H9 (cell line): Measurements from ENCODE around the gene CLEC16A. TPM values are rescaled to one million over a fixed set of nuclear protein-coding genes. Genes with fewer than 3 reads are reported as not detected.

ENCODE experiments used
- DNase-seq: peaks from one replicate; pipeline ENCODE4 v3.0.0-alpha.2; 2017
- H2AFZ ChIP-seq: one replicate; pipeline ENCODE4 v1.6.1; 2013; ENCODE audit warnings: mild to moderate bottlenecking, low read length, control low read depth, moderate library complexity
- H2AK5ac ChIP-seq: 2 replicates; pipeline ENCODE4 v1.6.1; 2013; ENCODE audit warnings: low read length, control low read depth, mixed read lengths; ENCODE audit not compliant: insufficient read length
- H2BK120ac ChIP-seq: one replicate; pipeline ENCODE4 v1.6.1; 2013; ENCODE audit warnings: low read depth, mild to moderate bottlenecking, low read length, control low read depth, inconsistent platforms; ENCODE audit not compliant: poor library complexity, severe bottlenecking
- H2BK12ac ChIP-seq: 2 replicates; pipeline ENCODE4 v1.6.1; 2013; ENCODE audit warnings: low read length, control low read depth, mixed read lengths, low read depth; ENCODE audit not compliant: insufficient read length
- H2BK15ac ChIP-seq: 2 replicates; pipeline ENCODE4 v1.6.1; 2013; ENCODE audit warnings: low read depth, low read length, control low read depth
- H2BK20ac ChIP-seq: one replicate; pipeline ENCODE4 v1.6.1; 2013; ENCODE audit warnings: low read depth, mild to moderate bottlenecking, low read length, control low read depth, inconsistent platforms; ENCODE audit not compliant: poor library complexity, severe bottlenecking
- H2BK5ac ChIP-seq: 2 replicates; pipeline ENCODE4 v1.6.1; 2013; ENCODE audit warnings: low read length, control low read depth, mixed read lengths; ENCODE audit not compliant: insufficient read length
- H3K14ac ChIP-seq: 2 replicates; pipeline ENCODE4 v1.6.1; 2013; ENCODE audit warnings: low read length, control low read depth; ENCODE audit not compliant: insufficient read depth
- H3K18ac ChIP-seq: 2 replicates; pipeline ENCODE4 v1.6.1; 2013; ENCODE audit warnings: low read depth, mild to moderate bottlenecking, mixed read lengths, low read length, control low read depth; ENCODE audit not compliant: insufficient read length
- H3K23ac ChIP-seq: 2 replicates; pipeline ENCODE4 v1.6.1; 2013; ENCODE audit warnings: low read length, control low read depth, mixed read lengths, low read depth; ENCODE audit not compliant: insufficient read length
- H3K23me2 ChIP-seq: 2 replicates; pipeline ENCODE4 v1.6.1; 2013; ENCODE audit warnings: low read depth, mild to moderate bottlenecking, mixed read lengths, low read length, control low read depth; ENCODE audit not compliant: insufficient read length, poor library complexity, severe bottlenecking
- H3K27ac ChIP-seq: 2 replicates; pipeline ENCODE4 v1.5.1; 2013; ENCODE audit warnings: low read length, control low read depth, mixed read lengths, low read depth; ENCODE audit not compliant: insufficient read length
- H3K27me3 ChIP-seq: 2 replicates; pipeline ENCODE4 v1.6.1; 2013; ENCODE audit warnings: low read length, control low read depth, inconsistent platforms; ENCODE audit not compliant: insufficient read depth
- H3K4ac ChIP-seq: 2 replicates; pipeline ENCODE4 v1.6.1; 2013; ENCODE audit warnings: low read depth, mild to moderate bottlenecking, control low read depth, inconsistent platforms, low read length, moderate library complexity
- H3K4me1 ChIP-seq: 2 replicates; pipeline ENCODE4 v1.6.1; 2013; ENCODE audit warnings: low read length, control low read depth, inconsistent platforms; ENCODE audit not compliant: insufficient read depth
- H3K4me2 ChIP-seq: 2 replicates; pipeline ENCODE4 v1.6.1; 2013; ENCODE audit warnings: low read length, control low read depth, mixed read lengths; ENCODE audit not compliant: insufficient read length, insufficient read depth
- H3K56ac ChIP-seq: 2 replicates; pipeline ENCODE4 v1.6.1; 2013; ENCODE audit warnings: low read depth, mild to moderate bottlenecking, mixed read lengths, low read length, control low read depth; ENCODE audit not compliant: insufficient read length
- H3K79me1 ChIP-seq: 2 replicates; pipeline ENCODE4 v1.6.1; 2013; ENCODE audit warnings: low read depth, mild to moderate bottlenecking, moderate library complexity, low read length, control low read depth, inconsistent platforms; ENCODE audit not compliant: insufficient read depth, poor library complexity, severe bottlenecking
- H3K79me2 ChIP-seq: 2 replicates; pipeline ENCODE4 v1.6.1; 2013; ENCODE audit warnings: low read length, control low read depth, inconsistent platforms; ENCODE audit not compliant: insufficient read depth
- H3K9ac ChIP-seq: 2 replicates; pipeline ENCODE4 v1.6.1; 2013; ENCODE audit warnings: low read length, control low read depth, mixed read lengths; ENCODE audit not compliant: insufficient read length; ENCODE audit errors: extremely low read depth
- H3K9me3 ChIP-seq: one replicate; pipeline ENCODE4 v1.6.1; 2013; ENCODE audit warnings: low read depth, low read length, inconsistent platforms; ENCODE audit not compliant: control insufficient read depth
- H3T11ph ChIP-seq: one replicate; pipeline ENCODE4 v1.6.1; 2013; ENCODE audit warnings: mild to moderate bottlenecking, low read length, control low read depth, inconsistent platforms
- H4K20me1 ChIP-seq: one replicate; pipeline ENCODE4 v1.6.1; 2013; ENCODE audit not compliant: control insufficient read depth, insufficient read length, insufficient read depth
- H4K5ac ChIP-seq: 2 replicates; pipeline ENCODE4 v1.6.1; 2013; ENCODE audit warnings: low read depth, mild to moderate bottlenecking, mixed read lengths, low read length, control low read depth; ENCODE audit not compliant: insufficient read length
- H4K8ac ChIP-seq: replicated peaks from 2 replicates; pipeline ENCODE4 v1.6.1; 2013; ENCODE audit warnings: low read length, control low read depth, mixed read lengths, low read depth; ENCODE audit not compliant: insufficient read length
- H4K91ac ChIP-seq: 2 replicates; pipeline ENCODE4 v1.6.1; 2013; ENCODE audit warnings: low read depth, mild to moderate bottlenecking, moderate library complexity, mixed read lengths, low read length, control low read depth; ENCODE audit not compliant: insufficient read length
- H3K27ac Mint-ChIP-seq, 3 experiments: 2 replicates in 2 of 3; 3 replicates in 1 of 3; pipeline ENCODE4 v1.8.0; 2020 to 2021; ENCODE audit warnings: mixed read lengths in 3 of 3, mild to moderate bottlenecking in 1 of 3, moderate library complexity in 1 of 3
- H3K27me3 Mint-ChIP-seq: 2 replicates; pipeline ENCODE4 v1.8.0; 2021; ENCODE audit warnings: low read depth, mild to moderate bottlenecking, moderate library complexity, mixed read lengths
- H3K36me3 Mint-ChIP-seq, 3 experiments: 2 replicates in 2 of 3; 3 replicates in 1 of 3; pipeline ENCODE4 v1.8.0; 2020 to 2021; ENCODE audit warnings: low read depth in 3 of 3, mixed read lengths in 3 of 3; ENCODE audit not compliant: insufficient read depth in 1 of 3
- H3K4me1 Mint-ChIP-seq, 2 experiments: 2 replicates each; pipeline ENCODE4 v1.8.0; 2020; ENCODE audit warnings: mixed read lengths in 2 of 2
- H3K4me3 Mint-ChIP-seq, 2 experiments: 2 replicates in 1 of 2; 3 replicates in 1 of 2; pipeline ENCODE4 v1.8.0; 2020 to 2021; ENCODE audit warnings: mild to moderate bottlenecking in 2 of 2, mixed read lengths in 2 of 2, moderate library complexity in 1 of 2
- H3K9me3 Mint-ChIP-seq, 2 experiments: 2 replicates in 1 of 2; 3 replicates in 1 of 2; pipeline ENCODE4 v1.8.0; 2020; ENCODE audit warnings: mild to moderate bottlenecking in 2 of 2, mixed read lengths in 2 of 2, moderate library complexity in 1 of 2
- CTCF ChIP-seq: fragments of 200-600 bp; sonication (generic); conservative IDR thresholded peaks from 3 replicates; pipeline ENCODE4 v1.8.0; 2021; ENCODE audit warnings: antibody characterized with exemption, mild to moderate bottlenecking
- WGBS: extraction: QIAGEN DNeasy Blood & Tissue Kit; methylation state at CpG from one replicate; pipeline ENCODE4 v1.1.7; 2013; ENCODE audit warnings: missing lambda C conversion rate, low lambda C conversion rate, mixed read lengths; ENCODE audit not compliant: insufficient read length; ENCODE audit errors: extremely low coverage; 5-methylcytosine and 5-hydroxymethylcytosine counted together
- total RNA-seq: library from RNA; stranded (reverse); gene quantifications from 2 replicates; pipeline ENCODE4 v1.2.1, GENCODE V29; 2021

CLEC16A gene
- total RNA-seq, 1 experiment from 2014 or later: 15.2 TPM

GRCh38 chr16:10929853-10930754, 14.3 kb upstream of the CLEC16A start:
- no peaks in the 10 kb centered on the region for H3K9me3 Mint-ChIP-seq
- H3K79me2 ChIP-seq: no peaks in the 10 kb centered on the region
- no peak overlapping the region for H3T11ph ChIP-seq
- no peak overlapping the region for H3K4ac ChIP-seq
- no peak overlapping the region for H3K18ac ChIP-seq
- H3K9me3 ChIP-seq: no peaks in the 10 kb centered on the region
- H3K23ac ChIP-seq: no peak overlapping the region
- no peak overlapping the region for H2BK12ac ChIP-seq
- H3K4me3 Mint-ChIP-seq: no peak overlapping the region
- peaks cover 8 to 26% (median 20%) of the 10 kb centered on the region in 3 experiments for H3K36me3 Mint-ChIP-seq
- no peak overlapping the region for H4K8ac ChIP-seq
- no peak overlapping the region for H2BK15ac ChIP-seq
- H2BK120ac ChIP-seq: no peak overlapping the region
- no peak overlapping the region for H4K91ac ChIP-seq
- H3K9ac ChIP-seq: no peak overlapping the region
- H4K20me1 ChIP-seq: no peaks in the 10 kb centered on the region
- no peak overlapping the region for H4K5ac ChIP-seq
- H3K4me2 ChIP-seq: no peak overlapping the region
- H2BK5ac ChIP-seq: no peak overlapping the region
- no peak overlapping the region for H2BK20ac ChIP-seq
- no peaks in the 10 kb centered on the region for H3K27me3 ChIP-seq
- H3K27ac Mint-ChIP-seq: no peak overlapping the region
- TF ChIP-seq CTCF: no peak
- no peak overlapping the region for H2AK5ac ChIP-seq
- DNase-seq: no peak
- no peaks in the 10 kb centered on the region for H3K4me1 ChIP-seq
- H3K27me3 Mint-ChIP-seq: no peaks in the 10 kb centered on the region
- no peak overlapping the region for H3K27ac ChIP-seq
- no peak overlapping the region for H2AFZ ChIP-seq
- no peak overlapping the region for H3K56ac ChIP-seq
- H3K4me1 Mint-ChIP-seq: no peaks in the 10 kb centered on the region
- H3K79me1 ChIP-seq: no peaks in the 10 kb centered on the region
- WGBS: no CpG with 5 or more reads among the region's 15 CpGs
- H3K14ac ChIP-seq: no peak overlapping the region; the same call in 1 of the 2 replicates
- no peaks in the 10 kb centered on the region for H3K23me2 ChIP-seq
